Ovary (tissue), 9 donors: ENCODE measurements around the gene TDRD3. TPM values are rescaled to one million over a fixed set of nuclear protein-coding genes. Genes with fewer than 3 reads are reported as not detected.

Experiments used
- DNase-seq, 5 donors: peaks; one replicate each; pipeline ENCODE4 v3.0.0-alpha.2; 2019 to 2020
- H3K27ac ChIP-seq, 2 donors: fragments of 200-600 bp; one replicate each; pipeline versions ENCODE4 v1.5.1 to v1.8.0; 2019 to 2022
- H3K27me3 ChIP-seq: fragments of 200-600 bp; one replicate; pipeline ENCODE4 v1.8.0; 2022
- H3K36me3 ChIP-seq: fragments of 200-600 bp; sonication (generic); one replicate; pipeline ENCODE4 v1.5.1; 2019
- H3K4me1 ChIP-seq: one replicate; pipeline ENCODE4 v1.8.1; 2013; ENCODE audit warnings: mild to moderate bottlenecking, moderate library complexity; ENCODE audit not compliant: insufficient read depth
- H3K4me3 ChIP-seq: fragments of 200-600 bp; sonication (generic); one replicate; pipeline ENCODE4 v1.5.1; 2017
- H3K9me3 ChIP-seq, 2 donors: fragments of 200-600 bp in 1 of 2; sonication (generic) in 1 of 2; one replicate each; pipeline versions ENCODE4 v1.5.1 to v1.8.1; 2013 to 2019; ENCODE audit warnings: mild to moderate bottlenecking in 1 of 2, moderate library complexity in 1 of 2
- EP300 ChIP-seq: sonication (generic); formaldehyde crosslinking; IDR thresholded peaks from one replicate; pipeline ENCODE4 v1.6.1; 2017; ENCODE audit warnings: antibody characterized with exemption
- POLR2A ChIP-seq: fragments of 450-650 bp; IDR thresholded peaks from one replicate; pipeline ENCODE4 v1.6.1; 2017; ENCODE audit warnings: antibody characterized with exemption, mild to moderate bottlenecking, moderate library complexity
- WGBS, 3 donors: extraction: QIAGEN DNeasy Blood & Tissue Kit in 1 of 3; methylation state at CpG; one replicate each; pipeline versions ENCODE4 v1.1.5 to v1.1.7; 2013 to 2017; 5-methylcytosine and 5-hydroxymethylcytosine counted together
- intact Hi-C, 4 donors: fragments of 100-400 bp; cut with DNase I; formaldehyde crosslinking; loops; one replicate each; pipeline versions ENCODE4 v1.11.0 to v1.15.1; 2022 to 2023
- polyA plus RNA-seq, 2 donors: library from polyadenylated mRNA; stranded (reverse); fragments of 200-250 nt in 1 of 2; fragments of 350-450 nt in 1 of 2; fragmentation: Illumina TruSeq in 1 of 2; extraction: RNeasy Lipid Tissue Mini Kit (QIAGEN cat#74804) in 1 of 2; gene quantifications; one replicate each; pipeline ENCODE4 v1.2.3, GENCODE V29; 2013 to 2014
- total RNA-seq, 7 donors: library from RNA; depleted of rRNA in 2 of 7; stranded (reverse); fragments of >200 nt in 2 of 7; fragmentation: NEBNext Ultra II Directional in 3 of 7; extraction: Animal tissue kit (Norgen Biotek cat#: 25700) in 3 of 7; gene quantifications; one replicate each; pipeline versions ENCODE4 v1.1.0 to v1.2.4, GENCODE V29; 2016 to 2023
- TF ChIP-seq, protein P1 (sequence below), 3 donors: fragments of 450-650 bp in 2 of 3; fragments of 200-600 bp in 1 of 3; IDR thresholded peaks; one replicate each; pipeline versions ENCODE4 v1.5.1 to v1.8.0; 2016 to 2022; ENCODE audit warnings: antibody characterized with exemption in 3 of 3, mild to moderate bottlenecking in 1 of 3
- donor health status: DM: no; HTN: no; CAD: no; lungs with moderate emphysema.
- donor health status: DM: no; HTN: no; CAD: no.
- donor health status: Bipolar disorder and iron deficiency.
- donor health status: DM: yes; HTN: yes; CAD: no.
- donor health status: DM: no; HTN: no; CAD: no.
- donor health status: DM: yes; HTN: yes; CAD: no.

The TDRD3 gene
- total and polyA plus RNA-seq, 9 donors: 15.8 to 63.0 (median 40.8) TPM

DNA sequence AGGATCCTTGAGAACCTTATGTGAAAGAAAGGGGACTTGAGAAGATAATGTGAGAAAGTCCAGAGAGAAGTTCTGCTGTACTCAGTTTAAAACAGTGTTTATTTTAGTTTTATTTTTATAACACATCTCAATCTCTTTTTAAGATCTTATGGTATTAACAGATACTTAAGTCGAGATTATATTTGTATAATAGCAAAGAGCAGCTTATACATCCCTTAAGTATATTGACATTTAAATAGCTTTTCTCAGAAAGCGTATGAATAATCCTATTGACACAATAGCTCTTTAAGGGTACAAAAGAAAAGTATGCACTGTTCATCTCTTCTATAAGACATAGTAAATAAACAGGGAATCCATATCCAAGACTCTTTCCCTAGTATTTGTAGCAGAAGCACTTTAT lies 42.2 kb downstream of the TDRD3 start:
- no peaks in the 10 kb centered on the region for H3K36me3 ChIP-seq
- H3K4me1 ChIP-seq: no peaks in the 10 kb centered on the region
- 43 to 93% (median 90%) methylated on average over 2 of the region's 2 CpGs for WGBS, 3 donors
- DNase-seq: no peak
- no peaks in the 10 kb centered on the region for H3K27me3 ChIP-seq
- intact Hi-C loops: no loop called here
- TF ChIP-seq EP300: no peak
- TF ChIP-seq, protein P1, sequence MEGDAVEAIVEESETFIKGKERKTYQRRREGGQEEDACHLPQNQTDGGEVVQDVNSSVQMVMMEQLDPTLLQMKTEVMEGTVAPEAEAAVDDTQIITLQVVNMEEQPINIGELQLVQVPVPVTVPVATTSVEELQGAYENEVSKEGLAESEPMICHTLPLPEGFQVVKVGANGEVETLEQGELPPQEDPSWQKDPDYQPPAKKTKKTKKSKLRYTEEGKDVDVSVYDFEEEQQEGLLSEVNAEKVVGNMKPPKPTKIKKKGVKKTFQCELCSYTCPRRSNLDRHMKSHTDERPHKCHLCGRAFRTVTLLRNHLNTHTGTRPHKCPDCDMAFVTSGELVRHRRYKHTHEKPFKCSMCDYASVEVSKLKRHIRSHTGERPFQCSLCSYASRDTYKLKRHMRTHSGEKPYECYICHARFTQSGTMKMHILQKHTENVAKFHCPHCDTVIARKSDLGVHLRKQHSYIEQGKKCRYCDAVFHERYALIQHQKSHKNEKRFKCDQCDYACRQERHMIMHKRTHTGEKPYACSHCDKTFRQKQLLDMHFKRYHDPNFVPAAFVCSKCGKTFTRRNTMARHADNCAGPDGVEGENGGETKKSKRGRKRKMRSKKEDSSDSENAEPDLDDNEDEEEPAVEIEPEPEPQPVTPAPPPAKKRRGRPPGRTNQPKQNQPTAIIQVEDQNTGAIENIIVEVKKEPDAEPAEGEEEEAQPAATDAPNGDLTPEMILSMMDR (IDR thresholded peaks at IDR 0.05): no peak
- TF ChIP-seq POLR2A: no peak
- H3K27ac ChIP-seq: no peak overlapping the region
- no peak overlapping the region for H3K4me3 ChIP-seq
- H3K9me3 ChIP-seq: no peaks in the 10 kb centered on the region

DNA sequence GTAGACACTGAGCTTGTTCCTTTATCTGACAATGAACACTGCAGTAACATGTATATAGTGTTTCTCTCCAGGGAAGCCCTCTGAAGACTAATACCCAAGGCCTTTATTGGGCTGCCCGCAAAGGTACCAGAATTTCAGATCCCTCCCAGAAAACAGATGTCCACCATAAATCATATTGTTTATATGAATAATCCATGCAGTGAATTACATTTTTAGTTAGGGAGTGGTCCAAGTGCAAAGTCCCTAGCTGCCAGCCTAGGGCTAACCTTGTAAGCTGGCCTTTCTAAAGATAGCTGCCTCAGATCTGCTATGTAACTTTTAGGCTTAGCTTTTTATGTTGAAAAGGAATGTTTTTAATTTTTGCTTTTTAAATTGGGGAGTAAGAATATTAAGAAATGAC lies 44.7 kb downstream of the TDRD3 start:
- H3K9me3 ChIP-seq: no peaks in the 10 kb centered on the region
- no peak for DNase-seq
- no peaks in the 10 kb centered on the region for H3K36me3 ChIP-seq
- 95 to 97% (median 95%) methylated on average over 1 of the region's 1 CpG for WGBS, 3 donors
- H3K4me1 ChIP-seq: no peaks in the 10 kb centered on the region
- intact Hi-C loops: no loop called here
- no peak for TF ChIP-seq POLR2A
- TF ChIP-seq, protein P1 (IDR thresholded peaks at IDR 0.05): no peak
- TF ChIP-seq EP300: no peak
- H3K27me3 ChIP-seq: no peaks in the 10 kb centered on the region
- H3K4me3 ChIP-seq: no peak overlapping the region
- no peak overlapping the region for H3K27ac ChIP-seq

DNA sequence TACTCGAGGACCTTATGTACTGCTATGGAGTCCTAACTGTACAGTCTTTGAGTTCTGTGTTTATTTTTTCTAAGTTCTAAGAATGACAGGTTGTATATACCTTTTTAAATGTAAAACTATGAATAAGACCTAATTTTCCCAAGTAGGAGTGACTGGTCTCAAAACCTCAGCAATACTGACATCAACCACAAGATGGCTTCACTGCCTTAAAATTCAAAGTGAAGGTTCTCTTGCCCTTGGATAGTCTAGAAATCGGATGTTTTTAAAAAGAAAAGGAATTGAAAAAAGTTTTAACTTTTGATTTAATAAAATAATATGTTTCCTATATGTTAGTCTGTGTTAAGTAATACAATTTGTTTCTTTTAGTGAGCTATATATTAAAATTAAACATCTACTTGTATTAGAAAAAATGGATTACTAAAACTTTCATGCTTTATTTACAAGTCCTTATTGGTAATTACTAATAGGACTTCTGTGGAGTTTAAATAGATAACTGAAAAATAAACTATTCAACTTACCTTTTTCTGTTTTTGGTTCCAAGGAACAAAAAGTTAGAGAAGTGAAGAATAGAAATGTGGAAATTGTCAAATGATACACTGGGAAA lies 52.0 kb downstream of the TDRD3 start:
- TF ChIP-seq EP300 (no peak), POLR2A (no peak)
- TF ChIP-seq, protein P1 (IDR thresholded peaks at IDR 0.05): peak in 2 of 3 donors; percentile 35
- Histone ChIP-seq H3K27me3 (no peaks in the 10 kb centered on the region), H3K4me3 (no peak overlapping the region), H3K36me3 (no peaks in the 10 kb centered on the region), H3K27ac (no peak overlapping the region), H3K9me3 (no peaks in the 10 kb centered on the region), H3K4me1 (no peaks in the 10 kb centered on the region)
- no peak for DNase-seq
- WGBS, 3 donors: 16 to 21% (median 19%) methylated on average over 2 of the region's 2 CpGs
- intact Hi-C loops: no loop called here

DNA sequence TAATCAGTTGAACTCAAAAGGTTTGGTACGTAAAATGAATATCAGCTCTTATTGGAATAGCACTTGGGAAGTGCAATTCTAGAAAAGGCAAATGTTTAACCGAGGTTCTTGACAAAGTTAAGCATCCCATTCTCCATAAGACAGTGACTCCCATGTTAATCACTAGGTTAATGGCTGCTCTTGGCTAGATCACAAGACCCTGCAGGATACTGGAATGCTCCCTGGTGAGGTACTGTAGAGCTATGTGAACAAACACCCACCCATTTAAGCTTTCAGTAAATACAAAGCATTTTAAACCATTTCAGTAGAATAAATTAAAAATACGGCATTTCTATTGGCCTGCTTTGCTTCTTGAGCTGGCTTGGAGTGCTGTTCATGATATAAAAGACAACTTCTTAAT lies 56.5 kb downstream of the TDRD3 start:
- Histone ChIP-seq H3K4me3 (no peak overlapping the region), H3K9me3 (no peaks in the 10 kb centered on the region), H3K36me3 (no peaks in the 10 kb centered on the region), H3K27ac (no peak overlapping the region), H3K27me3 (no peaks in the 10 kb centered on the region), H3K4me1 (peaks cover 2% of the 10 kb centered on the region)
- intact Hi-C loops: no loop called here
- 93 to 94% (median 94%) methylated on average over 3 of the region's 3 CpGs for WGBS, 3 donors
- no peak for DNase-seq
- TF ChIP-seq POLR2A (no peak), EP300 (no peak)
- TF ChIP-seq, protein P1 (IDR thresholded peaks at IDR 0.05): no peak
